K562 (cell line): ENCODE measurements around the gene ECHDC3. TPM values are rescaled to one million over a fixed set of nuclear protein-coding genes. Genes with fewer than 3 reads are reported as not detected.

ENCODE experiments used
- ATAC-seq: fragments of 200-7000 bp; cut with Tn5 transposase; 3 replicates; pipeline ENCODE4 v1.9.1; 2020; ENCODE audit warnings: moderate library complexity
- BruUV-seq: library from RNA; stranded (reverse); fragments of 400-500 nt; replicated peaks from 2 replicates; lab custom pipeline; 2021; lab: Mats Ljungman, UMichigan
- CTCF ChIA-PET: fragments of 300-600 bp; formaldehyde crosslinking; extraction: SDS; loops from one replicate; lab custom pipeline; 2021; ENCODE audit warnings: low intra/inter-chr PET ratio; lab: Yijun Ruan, JAX
- POLR2A ChIA-PET: fragments of 300-600, 350-650 bp; sonication (Branson Sonifier 250); formaldehyde crosslinking; extraction: SDS; loops from one replicate; lab custom pipeline; 2021; ENCODE audit warnings: antibody characterized with exemption, inconsistent platforms; lab: Yijun Ruan, JAX
- DNase-seq, 4 experiments: peaks; one replicate each; pipeline versions ENCODE4 v3.0.0 to v3.0.0-alpha.2; 2011 to 2018; ENCODE audit warnings: low spot score in 3 of 4, mixed read lengths in 3 of 4; ENCODE audit errors: extremely low read depth in 1 of 4
- FAIRE-seq: peaks from 2 replicates; lab custom pipeline; 2011; peaks lifted over from hg19 to GRCh38; lab: Jason Lieb, UNC
- H2AFZ ChIP-seq: 2 replicates; pipeline ENCODE4 v1.6.0; 2011; ENCODE audit warnings: low read depth, low read length, control low read depth, inconsistent platforms
- H3K27ac ChIP-seq: fragments of 200-600 bp; 3 replicates; pipeline ENCODE4 v1.8.0; 2011; ENCODE audit warnings: low read depth, mild to moderate bottlenecking, control low read depth, inconsistent platforms, low read length, moderate library complexity, mixed read lengths; ENCODE audit errors: extremely low read depth
- H3K27me3 ChIP-seq, 2 experiments: fragments of 300-600 bp in 1 of 2; 2 replicates in 1 of 2; 3 replicates in 1 of 2; pipeline versions ENCODE4 v1.6.0 to v1.8.0; 2011; ENCODE audit warnings: inconsistent platforms in 2 of 2, low read length in 2 of 2, mild to moderate bottlenecking in 1 of 2, mixed read lengths in 1 of 2, moderate library complexity in 1 of 2; ENCODE audit not compliant: control insufficient read depth in 2 of 2, insufficient read depth in 2 of 2
- H3K36me3 ChIP-seq: fragments of 300-600 bp; 3 replicates; pipeline ENCODE4 v1.8.0; 2011; ENCODE audit warnings: mild to moderate bottlenecking, low read length, inconsistent platforms; ENCODE audit not compliant: control insufficient read depth, insufficient read depth
- H3K4me1 ChIP-seq, 2 experiments: fragments of 200-600 bp in 1 of 2; replicated peaks in 1 of 2; 2 replicates in 1 of 2; 3 replicates in 1 of 2; pipeline versions ENCODE4 v1.5.1 to v1.8.0; 2011; ENCODE audit warnings: inconsistent platforms in 2 of 2, low read length in 2 of 2, mild to moderate bottlenecking in 1 of 2, mixed read lengths in 1 of 2, moderate library complexity in 1 of 2; ENCODE audit not compliant: control insufficient read depth in 2 of 2, insufficient read depth in 2 of 2
- H3K4me2 ChIP-seq: 2 replicates; pipeline ENCODE4 v1.6.1; 2011; ENCODE audit warnings: low read length, control low read depth, inconsistent platforms, mixed read lengths; ENCODE audit not compliant: insufficient read depth
- H3K4me3 ChIP-seq: fragments of 200-600 bp; sonication (generic), shearing (Covaris generic); 2 replicates; pipeline ENCODE4 v1.5.1; 2016; ENCODE audit warnings: control low read depth, inconsistent platforms
- H3K79me2 ChIP-seq: fragments of 200-600 bp; 3 replicates; pipeline ENCODE4 v1.8.0; 2011; ENCODE audit warnings: low read length, inconsistent platforms; ENCODE audit not compliant: control insufficient read depth, insufficient read depth
- H3K9ac ChIP-seq, 2 experiments: 2 replicates each; pipeline versions ENCODE4 v1.6.0 to v1.6.1; 2011; ENCODE audit warnings: low read depth in 2 of 2, low read length in 2 of 2, control low read depth in 1 of 2, inconsistent platforms in 1 of 2, mild to moderate bottlenecking in 1 of 2, mixed read lengths in 1 of 2; ENCODE audit not compliant: insufficient read depth in 1 of 2
- H3K9me1 ChIP-seq: one replicate; pipeline ENCODE4 v1.6.0; 2011; ENCODE audit warnings: inconsistent platforms, mild to moderate bottlenecking, low read length, moderate library complexity; ENCODE audit not compliant: control insufficient read depth, insufficient read depth
- H3K9me3 ChIP-seq: replicated peaks from 2 replicates; pipeline ENCODE4 v1.5.1; 2011; ENCODE audit warnings: low read depth, low read length, inconsistent platforms; ENCODE audit not compliant: control insufficient read depth, insufficient read depth
- H4K20me1 ChIP-seq: replicated peaks from 2 replicates; pipeline ENCODE4 v1.6.1; 2011; ENCODE audit warnings: low read length, inconsistent platforms, mixed read lengths; ENCODE audit not compliant: control insufficient read depth, insufficient read depth
- ARID2 ChIP-seq: fragments of 450-650 bp; IDR thresholded peaks from 2 replicates; pipeline ENCODE4 v1.6.1; 2017; ENCODE audit warnings: antibody characterized with exemption, mild to moderate bottlenecking
- CEBPB ChIP-seq: fragments of 450-650 bp; IDR thresholded peaks from 2 replicates; pipeline ENCODE4 v1.6.1; 2016; ENCODE audit warnings: missing genetic modification characterization, missing compliant biosample characterization
- CEBPG ChIP-seq, 3 experiments: fragments of 200-800 bp in 1 of 3; sonication (Bioruptor generic) in 1 of 3; sonication (generic) in 1 of 3; formaldehyde crosslinking in 1 of 3; IDR thresholded peaks in 2 of 3; conservative IDR thresholded peaks in 1 of 3; 2 replicates each; pipeline versions ENCODE4 v1.6.1 to v1.8.0; 2016 to 2022; ENCODE audit warnings: missing compliant biosample characterization in 2 of 3, missing genetic modification characterization in 2 of 3, mild to moderate bottlenecking in 1 of 3, missing genetic modification reagents in 1 of 3
- MEIS2 ChIP-seq: fragments of 450-650 bp; IDR thresholded peaks from 2 replicates; pipeline ENCODE4 v1.6.1; 2014; ENCODE audit warnings: mild to moderate bottlenecking; ENCODE audit not compliant: partially characterized antibody
- OTX1 ChIP-seq: fragments of 450-650 bp; formaldehyde crosslinking; IDR thresholded peaks from 2 replicates; pipeline ENCODE4 v1.4.0; 2022; ENCODE audit warnings: mild to moderate bottlenecking
- ZNF282 ChIP-seq: sonication (generic); formaldehyde crosslinking; IDR thresholded peaks from 2 replicates; pipeline ENCODE4 v1.8.1; 2023; ENCODE audit warnings: missing genetic modification reagents
- ZNF311 ChIP-seq: fragments of 250-450 bp; sonication (Bioruptor Pico); IDR thresholded peaks from 2 replicates; pipeline ENCODE4 v1.4.0; 2020; ENCODE audit warnings: mild to moderate bottlenecking, moderate library complexity
- WGBS: fragments of 100-300 bp; shearing (Covaris generic); methylation state at CpG from one replicate; pipeline ENCODE4 v1.1.6; 2016; ENCODE audit warnings: low coverage, mixed read lengths; ENCODE audit not compliant: insufficient coverage; ENCODE audit errors: missing lambda C conversion rate; 5-methylcytosine and 5-hydroxymethylcytosine counted together
- in situ Hi-C: fragments of 300-500 bp; cut with MboI; formaldehyde crosslinking; loops from 4 replicates; pipeline ENCODE4 v1.15.0; 2018; ENCODE audit warnings: inconsistent platforms, mixed read lengths
- intact Hi-C: fragments of 100-400 bp; cut with micrococcal nuclease; formaldehyde crosslinking; loops from 2 replicates; pipeline ENCODE4 v1.14.2; 2022
- polyA plus RNA-seq, 8 experiments: library from polyadenylated mRNA; depleted of rRNA in 4 of 8; stranded (reverse) in 5 of 8; unstranded in 3 of 8; fragments of >200 nt; fragmentation: Nextera tagmentation in 2 of 8; fragmentation: Illumina TruSeq in 1 of 8; extraction: Ambion mirVana in 2 of 8; extraction: Trizol in 1 of 8; gene quantifications; 2 replicates each; pipeline versions ENCODE4 v1.2.1 to v1.2.3, GENCODE V29; 2011 to 2014; ENCODE audit warnings: inconsistent platforms in 1 of 8, missing spikeins in 1 of 8
- total RNA-seq, 7 experiments: library from RNA; depleted of rRNA in 6 of 7; stranded (reverse); fragments of >200 nt in 6 of 7; fragmentation: Illumina TruSeq in 2 of 7; extraction: Trizol in 2 of 7; gene quantifications; 2 replicates each; pipeline versions ENCODE4 v1.2.1 to v1.2.3, GENCODE V29; 2011 to 2021; ENCODE audit warnings: low replicate concordance in 1 of 7
- TF ChIP-seq, protein P1 (sequence below): sonication (generic); formaldehyde crosslinking; IDR thresholded peaks from 2 replicates; pipeline ENCODE4 v1.8.0; 2022; ENCODE audit warnings: mild to moderate bottlenecking, missing genetic modification reagents, borderline replicate concordance
- TF ChIP-seq, protein P2 (sequence below): fragments of 450-650 bp; IDR thresholded peaks from 2 replicates; pipeline ENCODE4 v1.6.1; 2016
- TF ChIP-seq, protein P3 (sequence below), 2 experiments: IDR thresholded peaks in 1 of 2; conservative IDR thresholded peaks in 1 of 2; 2 replicates each; pipeline ENCODE4 v1.6.1; 2016; ENCODE audit warnings: low read depth in 2 of 2, mild to moderate bottlenecking in 1 of 2, missing compliant biosample characterization in 1 of 2, missing genetic modification characterization in 1 of 2, moderate library complexity in 1 of 2

Gene ECHDC3
- total and polyA plus RNA-seq, 9 of the 15 experiments (the other 6 are each of a cell fraction or from before 2014, with no cell fraction given): 0.53 to 21.9 (median 15.7) TPM

DNA sequence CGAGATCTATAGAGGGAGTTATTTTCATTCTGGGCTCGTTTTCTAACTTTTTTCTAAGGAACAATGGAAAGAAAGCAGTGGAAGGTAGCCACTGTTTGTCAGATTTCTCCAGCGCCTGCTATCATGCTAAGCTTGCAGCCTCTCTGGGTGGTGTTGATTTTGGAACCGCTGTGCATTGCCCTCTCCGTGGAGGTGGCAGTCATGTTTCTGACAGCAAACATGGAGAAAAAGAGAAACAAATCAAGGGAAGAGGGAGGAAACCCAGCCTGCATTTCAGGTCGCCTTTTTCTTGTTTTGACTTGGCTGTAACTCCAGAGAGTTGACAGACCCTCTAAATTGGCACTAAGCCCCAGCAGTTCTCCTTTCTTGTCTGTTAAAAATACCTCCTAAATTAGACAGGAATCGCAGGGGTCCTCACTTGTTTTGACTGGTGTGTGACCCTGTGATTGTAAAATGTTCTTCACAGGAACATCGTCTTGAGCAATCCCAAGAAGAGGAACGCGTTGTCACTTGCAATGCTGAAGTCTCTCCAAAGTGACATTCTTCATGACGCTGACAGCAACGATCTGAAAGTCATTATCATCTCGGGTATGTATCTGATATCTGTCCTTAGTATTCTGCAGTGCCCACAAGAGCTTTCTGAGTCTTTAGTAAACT lies 4.8 kb downstream of the ECHDC3 start:
- H3K27ac ChIP-seq: no peak overlapping the region
- H3K4me3 ChIP-seq: no peak overlapping the region
- peaks cover 11% of the 10 kb centered on the region; the same call in 2 of the 3 replicates for H3K36me3 ChIP-seq
- ChIA-PET POLR2A (interaction anchor here (0.6 to 1.9 kb wide), 3 partner anchors 10 to 383 kb away, joined by 3 to 11 read pairs (median 5); no protein-coding TSS in a partner anchor), CTCF (no interaction called here)
- H3K27me3 ChIP-seq: no peaks in the 10 kb centered on the region
- 14% methylated on average over 12 of the region's 13 CpGs for WGBS
- ATAC-seq: no peak
- BruUV-seq: no TSS peak
- in situ Hi-C loops: no loop called here
- peaks cover 10% of the 10 kb centered on the region; the same call in 2 of the 3 replicates for H3K79me2 ChIP-seq
- peaks cover 3% of the 10 kb centered on the region for H3K9me1 ChIP-seq
- H3K9me3 ChIP-seq: no peaks in the 10 kb centered on the region
- TF ChIP-seq, protein P1, sequence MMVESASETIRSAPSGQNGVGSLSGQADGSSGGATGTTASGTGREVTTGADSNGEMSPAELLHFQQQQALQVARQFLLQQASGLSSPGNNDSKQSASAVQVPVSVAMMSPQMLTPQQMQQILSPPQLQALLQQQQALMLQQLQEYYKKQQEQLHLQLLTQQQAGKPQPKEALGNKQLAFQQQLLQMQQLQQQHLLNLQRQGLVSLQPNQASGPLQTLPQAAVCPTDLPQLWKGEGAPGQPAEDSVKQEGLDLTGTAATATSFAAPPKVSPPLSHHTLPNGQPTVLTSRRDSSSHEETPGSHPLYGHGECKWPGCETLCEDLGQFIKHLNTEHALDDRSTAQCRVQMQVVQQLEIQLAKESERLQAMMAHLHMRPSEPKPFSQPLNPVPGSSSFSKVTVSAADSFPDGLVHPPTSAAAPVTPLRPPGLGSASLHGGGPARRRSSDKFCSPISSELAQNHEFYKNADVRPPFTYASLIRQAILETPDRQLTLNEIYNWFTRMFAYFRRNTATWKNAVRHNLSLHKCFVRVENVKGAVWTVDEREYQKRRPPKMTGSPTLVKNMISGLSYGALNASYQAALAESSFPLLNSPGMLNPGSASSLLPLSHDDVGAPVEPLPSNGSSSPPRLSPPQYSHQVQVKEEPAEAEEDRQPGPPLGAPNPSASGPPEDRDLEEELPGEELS: no peak
- TF ChIP-seq ARID2: no peak
- peak; percentile 54 for TF ChIP-seq CEBPB (tag)
- no peak for TF ChIP-seq CEBPG (CRISPR knock-in tag; IDR thresholded peaks at IDR 0.05)
- 0 out of 4 replicates have a peak, but pooled peaks of 1 of the 2 experiments have one; percentile 39 for TF ChIP-seq CEBPG (tag; conservative IDR thresholded peaks at IDR 0.05 in 1 of 2, IDR thresholded peaks at IDR 0.05 in 1 of 2)
- TF ChIP-seq, protein P2, sequence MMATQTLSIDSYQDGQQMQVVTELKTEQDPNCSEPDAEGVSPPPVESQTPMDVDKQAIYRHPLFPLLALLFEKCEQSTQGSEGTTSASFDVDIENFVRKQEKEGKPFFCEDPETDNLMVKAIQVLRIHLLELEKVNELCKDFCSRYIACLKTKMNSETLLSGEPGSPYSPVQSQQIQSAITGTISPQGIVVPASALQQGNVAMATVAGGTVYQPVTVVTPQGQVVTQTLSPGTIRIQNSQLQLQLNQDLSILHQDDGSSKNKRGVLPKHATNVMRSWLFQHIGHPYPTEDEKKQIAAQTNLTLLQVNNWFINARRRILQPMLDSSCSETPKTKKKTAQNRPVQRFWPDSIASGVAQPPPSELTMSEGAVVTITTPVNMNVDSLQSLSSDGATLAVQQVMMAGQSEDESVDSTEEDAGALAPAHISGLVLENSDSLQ: 0 out of 2 replicates have a peak, but pooled peaks have one; percentile 5
- no peak for TF ChIP-seq ZNF311 (CRISPR knock-in tag)
- no peak for TF ChIP-seq ZNF282 (CRISPR knock-in tag)
- no peak for TF ChIP-seq OTX1
- TF ChIP-seq MEIS2: peak; percentile 46
- TF ChIP-seq, protein P3, sequence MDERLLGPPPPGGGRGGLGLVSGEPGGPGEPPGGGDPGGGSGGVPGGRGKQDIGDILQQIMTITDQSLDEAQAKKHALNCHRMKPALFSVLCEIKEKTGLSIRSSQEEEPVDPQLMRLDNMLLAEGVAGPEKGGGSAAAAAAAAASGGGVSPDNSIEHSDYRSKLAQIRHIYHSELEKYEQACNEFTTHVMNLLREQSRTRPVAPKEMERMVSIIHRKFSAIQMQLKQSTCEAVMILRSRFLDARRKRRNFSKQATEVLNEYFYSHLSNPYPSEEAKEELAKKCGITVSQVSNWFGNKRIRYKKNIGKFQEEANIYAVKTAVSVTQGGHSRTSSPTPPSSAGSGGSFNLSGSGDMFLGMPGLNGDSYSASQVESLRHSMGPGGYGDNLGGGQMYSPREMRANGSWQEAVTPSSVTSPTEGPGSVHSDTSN (CRISPR knock-in tag; IDR thresholded peaks at IDR 0.05; ENCODE audit: low read depth): no peak
- TF ChIP-seq, protein P3 (tag; conservative IDR thresholded peaks at IDR 0.05; ENCODE audit: low read depth): peak; percentile 57; the same call in 1 of the 2 replicates
- TF ChIP-seq, all 486 proteins: peak for 5
- intact Hi-C loops: no loop called here
- Histone ChIP-seq H4K20me1 (no peaks in the 10 kb centered on the region), H3K4me1 (peaks cover 0 to 11% of the 10 kb centered on the region in 2 experiments; a peak in 4 of 5 replicates), H2AFZ (no peak overlapping the region), H3K4me2 (no peak overlapping the region), H3K9ac (no peak overlapping the region)
- FAIRE-seq (peak; percentile 57), DNase-seq (no peak)
